ENCODE data around the gene PTX3. TPM values are rescaled to one million over a fixed set of nuclear protein-coding genes. Genes with fewer than 3 reads are reported as not detected.

The PTX3 gene
- total RNA-seq, 1 donor from 2014 or later, result 0.52 TPM

DNA sequence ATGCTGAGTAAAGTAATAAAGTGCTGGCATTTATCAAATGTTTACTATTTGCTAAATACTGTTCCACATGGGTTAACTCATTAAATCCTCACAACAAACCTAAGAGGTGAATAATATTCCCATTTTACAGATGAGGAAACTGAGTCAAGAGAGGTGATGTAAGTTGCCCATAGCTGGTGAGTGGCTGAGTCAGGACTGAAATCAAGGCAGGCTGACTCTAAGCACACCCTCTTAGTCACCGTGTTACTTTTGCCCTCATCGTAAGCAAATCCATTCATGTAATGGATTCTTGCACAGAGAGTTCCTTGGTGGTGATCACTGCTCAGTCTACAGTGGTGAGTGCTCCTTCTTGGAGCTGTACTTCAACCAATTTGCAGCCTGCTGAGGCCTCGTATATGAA, 28.9 kb upstream of the PTX3 start:
- intact Hi-C loops (cut with micrococcal nuclease), result no loop called here
- Histone ChIP-seq H3K27me3 (ENCODE audit: low read depth) (no peaks in the 10 kb centered on the region), H3K36me3 (no peaks in the 10 kb centered on the region), H3K27ac (replicated peaks) (no peak overlapping the region), H3K4me1 (no peaks in the 10 kb centered on the region), H3K9me3 (replicated peaks) (no peaks in the 10 kb centered on the region), H3K4me3 (no peak overlapping the region)
- TF ChIP-seq, protein P1, sequence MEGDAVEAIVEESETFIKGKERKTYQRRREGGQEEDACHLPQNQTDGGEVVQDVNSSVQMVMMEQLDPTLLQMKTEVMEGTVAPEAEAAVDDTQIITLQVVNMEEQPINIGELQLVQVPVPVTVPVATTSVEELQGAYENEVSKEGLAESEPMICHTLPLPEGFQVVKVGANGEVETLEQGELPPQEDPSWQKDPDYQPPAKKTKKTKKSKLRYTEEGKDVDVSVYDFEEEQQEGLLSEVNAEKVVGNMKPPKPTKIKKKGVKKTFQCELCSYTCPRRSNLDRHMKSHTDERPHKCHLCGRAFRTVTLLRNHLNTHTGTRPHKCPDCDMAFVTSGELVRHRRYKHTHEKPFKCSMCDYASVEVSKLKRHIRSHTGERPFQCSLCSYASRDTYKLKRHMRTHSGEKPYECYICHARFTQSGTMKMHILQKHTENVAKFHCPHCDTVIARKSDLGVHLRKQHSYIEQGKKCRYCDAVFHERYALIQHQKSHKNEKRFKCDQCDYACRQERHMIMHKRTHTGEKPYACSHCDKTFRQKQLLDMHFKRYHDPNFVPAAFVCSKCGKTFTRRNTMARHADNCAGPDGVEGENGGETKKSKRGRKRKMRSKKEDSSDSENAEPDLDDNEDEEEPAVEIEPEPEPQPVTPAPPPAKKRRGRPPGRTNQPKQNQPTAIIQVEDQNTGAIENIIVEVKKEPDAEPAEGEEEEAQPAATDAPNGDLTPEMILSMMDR (IDR thresholded peaks at IDR 0.05; ENCODE audit: borderline replicate concordance), result no peak
- no peak for DNase-seq

GRCh38 chr3:157408499-157409149, 28.0 kb upstream of the PTX3 start:
- no peak for DNase-seq
- Histone ChIP-seq H3K36me3 (no peaks in the 10 kb centered on the region), H3K9me3 (replicated peaks) (no peaks in the 10 kb centered on the region), H3K27ac (replicated peaks) (no peak overlapping the region), H3K4me3 (no peak overlapping the region), H3K27me3 (ENCODE audit: low read depth) (no peaks in the 10 kb centered on the region), H3K4me1 (no peaks in the 10 kb centered on the region)
- TF ChIP-seq, protein P1 (IDR thresholded peaks at IDR 0.05; ENCODE audit: borderline replicate concordance), result no peak
- intact Hi-C loops (cut with micrococcal nuclease), result no loop called here

- TF ChIP-seq, protein P1 (IDR thresholded peaks at IDR 0.05; ENCODE audit: borderline replicate concordance), result no peak
- Histone ChIP-seq H3K27me3 (ENCODE audit: low read depth) (no peaks in the 10 kb centered on the region), H3K27ac (replicated peaks) (no peak overlapping the region), H3K9me3 (replicated peaks) (no peaks in the 10 kb centered on the region), H3K4me3 (no peak overlapping the region), H3K36me3 (no peaks in the 10 kb centered on the region), H3K4me1 (no peaks in the 10 kb centered on the region)
- no peak for DNase-seq
- intact Hi-C loops (cut with micrococcal nuclease), result no loop called here
Measured at GRCh38 chr3:157409516-157409915, 27.1 kb upstream of the PTX3 start.

GRCh38 chr3:157410945-157411344, 25.7 kb upstream of the PTX3 start:
- Histone ChIP-seq H3K27ac (replicated peaks) (no peak overlapping the region), H3K27me3 (ENCODE audit: low read depth) (no peaks in the 10 kb centered on the region), H3K36me3 (no peaks in the 10 kb centered on the region), H3K4me3 (no peak overlapping the region), H3K4me1 (no peaks in the 10 kb centered on the region), H3K9me3 (replicated peaks) (no peaks in the 10 kb centered on the region)
- intact Hi-C loops (cut with micrococcal nuclease), result no loop called here
- TF ChIP-seq, protein P1 (IDR thresholded peaks at IDR 0.05; ENCODE audit: borderline replicate concordance), result no peak
- DNase-seq, result no peak

- Histone ChIP-seq H3K27me3 (ENCODE audit: low read depth) (no peaks in the 10 kb centered on the region), H3K4me3 (no peak overlapping the region), H3K27ac (replicated peaks) (no peak overlapping the region), H3K4me1 (no peaks in the 10 kb centered on the region), H3K9me3 (replicated peaks) (no peaks in the 10 kb centered on the region), H3K36me3 (no peaks in the 10 kb centered on the region)
- TF ChIP-seq, protein P1 (IDR thresholded peaks at IDR 0.05; ENCODE audit: borderline replicate concordance), result no peak
- DNase-seq, result no peak
- intact Hi-C loops (cut with micrococcal nuclease), result no loop called here
Measured at GRCh38 chr3:157412323-157412855, 24.3 kb upstream of the PTX3 start.
